Measurements from ENCODE around the gene MS4A18.

DNA sequence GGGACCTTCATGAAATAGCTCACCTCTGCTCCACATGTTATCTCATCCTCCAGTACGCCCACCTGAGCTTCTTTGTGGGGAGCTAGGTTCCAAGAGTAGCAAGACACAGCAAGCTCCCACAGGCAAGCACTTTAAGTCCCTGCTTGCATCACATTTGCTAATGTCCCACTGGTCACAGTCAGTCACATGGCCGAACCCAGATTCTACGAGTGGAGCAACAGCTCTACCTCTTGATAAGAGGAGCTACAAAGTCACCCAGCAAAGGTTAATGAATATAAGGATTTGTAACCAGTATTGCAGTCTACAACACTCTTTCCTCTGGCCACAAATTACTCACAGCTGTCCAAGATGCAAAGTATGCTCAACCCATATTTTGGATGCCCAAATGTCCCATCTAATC, 16.9 kb downstream of the MS4A18 start:
- TF ChIP-seq, protein P1, sequence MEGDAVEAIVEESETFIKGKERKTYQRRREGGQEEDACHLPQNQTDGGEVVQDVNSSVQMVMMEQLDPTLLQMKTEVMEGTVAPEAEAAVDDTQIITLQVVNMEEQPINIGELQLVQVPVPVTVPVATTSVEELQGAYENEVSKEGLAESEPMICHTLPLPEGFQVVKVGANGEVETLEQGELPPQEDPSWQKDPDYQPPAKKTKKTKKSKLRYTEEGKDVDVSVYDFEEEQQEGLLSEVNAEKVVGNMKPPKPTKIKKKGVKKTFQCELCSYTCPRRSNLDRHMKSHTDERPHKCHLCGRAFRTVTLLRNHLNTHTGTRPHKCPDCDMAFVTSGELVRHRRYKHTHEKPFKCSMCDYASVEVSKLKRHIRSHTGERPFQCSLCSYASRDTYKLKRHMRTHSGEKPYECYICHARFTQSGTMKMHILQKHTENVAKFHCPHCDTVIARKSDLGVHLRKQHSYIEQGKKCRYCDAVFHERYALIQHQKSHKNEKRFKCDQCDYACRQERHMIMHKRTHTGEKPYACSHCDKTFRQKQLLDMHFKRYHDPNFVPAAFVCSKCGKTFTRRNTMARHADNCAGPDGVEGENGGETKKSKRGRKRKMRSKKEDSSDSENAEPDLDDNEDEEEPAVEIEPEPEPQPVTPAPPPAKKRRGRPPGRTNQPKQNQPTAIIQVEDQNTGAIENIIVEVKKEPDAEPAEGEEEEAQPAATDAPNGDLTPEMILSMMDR (conservative IDR thresholded peaks at IDR 0.05 in 1 of 2, IDR thresholded peaks at IDR 0.05 in 1 of 2; ENCODE audit: extremely low read depth in 1 of 2, insufficient read depth in 1 of 2, low read depth in 1 of 2, low read length in 2 of 2), result no peak
- no peak for TF ChIP-seq EZH2 (IDR thresholded peaks at IDR 0.05; ENCODE audit: borderline replicate concordance, low read length)

Data from mammary epithelial cell (primary cell).